Activated gamma-delta T cell treated with anti-CD3 and anti-CD28 coated beads, Interleukin-2, amount 50 U/mL, for 16 hours (primary cell): ENCODE results near the gene PTBP1.

ENCODE experiments used
- DNase-seq: peaks from one replicate; pipeline ENCODE4 v3.0.0-alpha.2; 2020; ENCODE audit warnings: low read depth

PTBP1 gene

DNA sequence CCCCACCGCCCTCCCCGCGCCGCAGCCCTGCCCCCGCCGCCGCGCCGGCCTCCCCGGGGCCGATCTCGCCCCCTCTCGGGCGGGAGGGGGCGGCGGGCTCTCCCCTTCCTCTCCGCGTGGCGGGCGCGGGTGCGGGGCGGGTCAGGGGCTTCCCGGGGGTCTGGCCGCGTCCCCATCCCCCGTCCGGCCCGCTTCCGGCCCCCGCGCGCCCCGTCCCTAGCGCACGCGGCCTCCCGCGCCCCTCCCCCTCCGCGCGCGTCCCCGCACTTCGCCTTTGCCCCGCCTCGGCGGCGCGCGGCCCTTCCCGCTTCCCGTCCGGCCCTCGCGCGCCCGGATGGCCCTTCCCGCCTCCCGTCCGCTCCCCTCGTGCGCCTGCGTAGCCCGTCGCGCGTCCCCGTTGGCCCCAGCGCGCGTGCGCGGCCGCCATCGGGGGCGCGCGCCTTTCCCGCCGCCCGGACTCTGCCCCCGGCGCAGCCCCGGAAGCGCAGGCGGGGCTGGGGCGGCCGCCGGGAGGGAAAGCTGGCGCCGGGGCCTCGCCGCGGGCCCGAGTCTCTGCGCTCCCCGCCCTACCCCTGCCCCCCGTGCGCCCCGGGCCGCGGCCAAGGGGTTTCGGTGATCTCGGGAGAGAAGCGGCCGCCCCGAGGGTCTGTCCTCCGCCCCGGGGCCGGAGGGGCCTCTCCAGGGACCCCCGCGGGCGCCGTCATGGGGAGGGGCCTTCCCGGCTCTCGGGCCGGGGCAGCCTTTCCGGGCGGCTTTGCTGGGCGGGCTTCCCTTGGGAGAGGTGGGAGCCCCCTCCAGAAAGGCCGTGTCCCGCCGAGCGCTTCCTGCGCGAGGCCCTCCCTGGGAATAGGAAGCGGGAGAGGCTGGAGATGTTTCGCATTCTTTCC is 519 bp downstream of the PTBP1 start:
- peak; percentile 70 for DNase-seq

DNA sequence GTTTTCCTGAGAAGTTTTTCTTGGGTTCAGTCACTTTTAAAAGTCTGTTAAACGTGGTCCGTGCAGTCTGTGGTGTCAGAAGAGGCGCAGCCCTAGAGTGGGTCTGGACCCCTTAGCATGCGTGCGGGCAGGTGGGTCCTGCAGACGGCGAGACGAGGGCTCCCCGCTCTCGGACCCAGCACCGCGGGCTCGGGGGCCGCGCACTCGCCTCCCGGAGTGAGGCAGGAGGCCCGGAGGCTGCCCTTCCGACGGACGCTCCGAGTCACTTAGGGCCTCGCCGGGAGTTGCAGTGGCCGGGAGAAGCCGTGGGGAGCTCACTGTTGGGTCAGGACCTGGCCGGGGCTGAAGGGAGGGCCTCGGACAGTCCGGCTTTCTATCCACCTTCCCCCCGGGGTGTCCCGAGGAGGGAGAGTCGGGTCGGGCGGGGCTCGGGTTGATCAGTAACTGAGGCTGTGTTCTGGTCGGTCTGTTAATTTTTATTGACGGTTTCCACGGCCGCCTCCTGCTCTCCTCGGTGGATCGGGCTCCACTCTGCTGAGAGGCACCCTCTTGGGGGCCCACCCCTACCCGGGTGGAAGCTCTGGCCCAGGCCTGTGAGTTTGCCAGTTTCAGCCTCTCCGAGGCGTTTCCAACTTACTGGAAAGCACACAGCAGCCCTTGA is 1.3 kb downstream of the PTBP1 start:
- DNase-seq = no peak

DNA sequence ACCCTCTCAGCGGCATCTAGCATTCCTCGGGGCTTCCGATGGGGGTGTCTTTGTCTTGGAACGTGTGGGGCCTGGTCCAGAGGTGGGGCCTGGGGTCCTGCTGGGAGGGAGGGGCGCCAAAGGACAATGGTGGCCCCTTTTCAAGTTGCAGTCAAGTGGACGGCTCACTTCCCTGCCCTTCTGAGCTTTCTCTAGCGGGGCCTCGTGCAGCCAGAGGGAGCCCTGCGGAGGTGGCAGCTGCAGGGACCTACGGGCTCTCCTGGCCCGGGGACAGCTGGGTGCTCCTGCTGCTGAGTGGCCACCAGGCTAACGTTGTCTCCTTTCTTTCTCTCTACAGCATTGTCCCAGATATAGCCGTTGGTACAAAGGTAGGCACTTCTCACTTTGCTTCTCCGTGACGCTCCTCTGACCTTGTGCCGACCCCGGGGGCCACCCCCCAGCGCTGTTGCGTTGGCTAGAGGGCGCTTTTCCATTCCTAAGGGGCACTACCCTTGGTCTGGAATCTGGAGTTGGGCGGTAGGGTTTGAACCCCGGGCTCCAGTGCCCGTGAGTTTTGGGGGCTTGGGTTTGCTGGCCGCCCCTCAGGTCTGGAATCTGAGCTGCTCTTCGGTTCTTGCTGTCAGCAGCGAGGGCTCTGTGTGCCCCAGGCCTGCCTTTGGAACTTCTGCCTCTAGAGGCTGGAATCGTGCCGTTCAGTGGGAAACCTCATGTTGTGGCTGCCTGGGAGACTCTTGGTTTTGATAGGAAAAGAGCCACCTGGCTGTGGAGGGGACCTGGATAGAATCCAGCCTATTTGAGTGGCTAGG is 2.0 kb downstream of the PTBP1 start:
- no peak for DNase-seq

DNA sequence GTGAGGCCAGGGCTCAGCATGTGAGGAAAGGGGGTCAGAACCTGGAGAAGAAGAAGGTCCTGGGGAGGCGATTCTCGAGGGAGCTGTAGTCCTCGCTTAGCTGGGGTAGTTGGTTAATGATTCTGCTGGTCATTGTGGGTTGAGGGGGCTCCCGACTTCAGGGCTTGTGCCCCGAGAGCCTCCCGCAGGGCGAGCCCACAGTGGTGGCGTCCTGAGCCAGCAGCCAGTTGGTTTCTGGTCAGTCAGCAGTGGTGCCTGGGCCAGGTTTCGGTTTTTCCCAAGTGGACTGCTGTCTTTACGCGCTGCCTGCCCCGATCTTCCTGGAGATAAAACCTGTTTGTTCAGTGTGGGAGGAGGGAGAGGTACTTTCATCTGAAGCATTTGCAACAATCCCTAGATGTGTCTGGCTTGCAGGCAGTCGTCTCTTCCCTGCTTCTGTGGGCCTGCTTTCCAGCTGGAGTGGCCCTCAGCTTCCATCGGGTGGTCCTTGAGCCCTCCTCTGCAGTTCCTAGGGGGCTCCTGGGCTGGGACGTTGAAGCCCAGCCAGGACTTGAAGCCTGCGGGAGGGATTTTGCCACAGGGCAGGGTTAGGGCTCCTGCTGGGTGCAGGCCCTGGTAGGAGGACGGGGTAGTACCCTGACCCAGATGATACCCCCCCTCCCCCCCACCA is 3.2 kb downstream of the PTBP1 start:
- no peak for DNase-seq

DNA sequence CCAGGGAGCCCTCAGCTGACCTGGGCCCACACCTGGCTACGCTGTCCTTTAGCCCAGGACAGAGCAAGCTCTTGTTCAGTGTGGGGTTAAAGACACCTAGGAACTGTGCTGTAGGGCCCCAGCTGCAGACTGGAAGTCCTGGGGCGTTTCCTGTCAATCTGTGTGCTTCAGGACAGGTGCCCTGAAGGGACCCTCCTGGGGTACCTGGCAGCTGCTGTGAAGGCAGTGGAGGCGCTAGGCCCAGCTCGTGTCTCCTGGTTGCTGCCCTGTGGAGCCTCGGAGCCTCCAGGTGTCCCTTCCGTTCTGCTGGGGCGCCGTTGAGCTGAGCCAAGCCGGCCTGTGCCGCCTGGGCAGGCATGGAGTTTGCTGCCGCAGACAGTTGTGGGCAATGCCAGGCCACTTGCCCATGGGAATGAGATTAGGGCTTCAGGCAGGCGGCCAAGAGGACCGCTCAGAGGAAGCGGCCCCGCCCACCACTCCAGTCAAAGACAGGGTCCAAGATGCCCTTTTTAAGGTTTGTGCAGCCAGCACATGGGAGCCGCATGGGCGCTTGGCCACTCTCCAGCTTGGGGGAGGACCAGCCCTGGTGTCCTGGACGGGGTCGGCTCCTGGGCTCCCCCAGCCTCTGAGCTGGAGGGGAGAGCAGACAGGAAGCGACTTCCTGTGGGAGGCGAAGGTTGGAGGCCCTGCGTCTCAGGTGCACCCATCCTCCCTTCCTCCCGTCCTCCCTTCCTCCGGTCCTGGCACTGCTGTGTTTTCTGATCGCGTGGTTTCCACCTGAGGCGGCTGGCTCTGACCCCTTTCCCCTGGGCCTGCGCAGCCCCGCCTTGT is 4.0 kb downstream of the PTBP1 start:
- DNase-seq = no peak

DNA sequence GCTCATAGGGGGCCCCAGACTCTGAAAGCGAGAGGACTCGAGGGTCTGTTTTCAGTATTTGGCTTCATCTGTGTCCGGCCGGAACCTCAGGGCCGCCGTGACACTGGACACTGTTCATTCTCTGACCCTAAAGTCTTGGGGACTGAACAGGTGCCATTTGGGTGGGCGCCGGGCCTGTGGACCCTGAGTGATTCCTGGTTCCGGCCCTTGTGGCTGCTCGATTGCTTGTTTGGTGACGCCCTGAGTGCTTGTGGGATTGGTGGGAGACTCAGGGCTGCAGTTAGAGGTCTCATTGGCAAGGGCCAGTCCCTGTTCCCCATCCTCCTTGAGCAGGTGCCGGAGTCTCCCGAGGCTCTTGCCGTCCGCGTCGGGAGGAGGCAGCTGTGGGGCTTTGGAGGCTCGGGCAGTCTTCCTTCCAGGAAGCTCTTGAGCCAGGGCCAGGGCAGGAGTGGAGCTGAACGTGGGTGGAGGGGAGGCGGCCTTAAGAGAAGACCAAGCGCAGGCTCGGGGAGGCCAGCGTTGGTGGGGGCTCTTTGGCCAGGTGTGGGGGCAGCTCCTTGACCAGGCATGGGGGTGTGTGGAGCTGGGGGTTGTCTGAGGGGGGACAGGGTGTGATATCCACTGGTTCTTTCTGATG is 4.7 kb downstream of the PTBP1 start:
- no peak for DNase-seq

DNA sequence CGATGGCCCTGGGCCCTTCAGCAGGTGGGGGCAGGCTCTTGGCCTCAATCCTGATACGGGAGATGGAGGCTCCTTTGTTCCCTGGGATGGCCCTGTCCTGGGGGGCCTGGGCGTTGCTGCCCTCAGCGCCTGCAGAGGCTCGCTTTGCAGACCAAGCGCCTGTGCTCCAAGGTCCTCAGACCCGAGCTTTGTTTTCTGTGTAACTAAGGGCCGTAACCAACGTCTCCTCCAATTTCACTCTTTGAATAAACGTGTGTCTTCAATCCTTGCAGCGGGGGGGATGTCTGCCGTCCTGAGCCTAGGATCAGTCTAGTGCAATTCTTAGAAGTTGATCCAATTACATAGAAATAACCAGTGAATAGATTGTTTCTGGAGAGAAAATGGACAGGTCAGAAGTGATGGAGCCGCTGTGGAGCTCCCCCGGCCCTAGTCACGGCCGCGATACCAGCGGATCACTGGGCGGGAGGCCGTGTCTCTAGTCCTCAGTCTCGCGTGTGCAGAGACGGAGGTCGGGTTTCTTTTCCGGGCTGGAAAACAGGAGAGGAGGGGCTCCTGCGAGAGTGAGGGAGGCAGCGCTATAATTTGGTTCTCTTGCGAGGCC is 5.3 kb downstream of the PTBP1 start:
- DNase-seq = no peak

DNA sequence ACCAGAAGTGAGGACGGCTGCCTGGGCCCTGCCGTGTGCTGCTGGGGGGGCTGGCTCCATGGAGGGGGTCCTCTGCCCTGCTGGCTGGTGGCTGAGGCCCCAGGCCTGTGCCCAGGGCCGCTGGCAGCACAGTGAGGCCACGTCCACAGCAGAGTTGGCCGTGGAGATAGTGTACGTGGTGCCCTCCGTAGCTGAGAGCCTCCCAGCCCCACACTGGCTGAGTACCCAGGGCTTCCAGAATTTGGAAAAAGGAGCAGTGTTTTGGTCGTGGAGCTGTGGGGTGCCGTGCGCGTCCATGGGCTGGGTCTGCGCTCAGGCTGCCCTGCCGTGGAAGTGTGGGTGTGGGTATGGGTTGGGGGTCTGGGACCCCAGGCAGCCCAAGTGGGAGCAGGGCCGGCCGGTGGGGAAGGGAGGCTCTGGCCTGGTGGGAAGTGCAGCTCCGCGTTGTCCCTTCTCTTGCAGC is 5.9 kb downstream of the PTBP1 start:
- DNase-seq = no peak

DNA sequence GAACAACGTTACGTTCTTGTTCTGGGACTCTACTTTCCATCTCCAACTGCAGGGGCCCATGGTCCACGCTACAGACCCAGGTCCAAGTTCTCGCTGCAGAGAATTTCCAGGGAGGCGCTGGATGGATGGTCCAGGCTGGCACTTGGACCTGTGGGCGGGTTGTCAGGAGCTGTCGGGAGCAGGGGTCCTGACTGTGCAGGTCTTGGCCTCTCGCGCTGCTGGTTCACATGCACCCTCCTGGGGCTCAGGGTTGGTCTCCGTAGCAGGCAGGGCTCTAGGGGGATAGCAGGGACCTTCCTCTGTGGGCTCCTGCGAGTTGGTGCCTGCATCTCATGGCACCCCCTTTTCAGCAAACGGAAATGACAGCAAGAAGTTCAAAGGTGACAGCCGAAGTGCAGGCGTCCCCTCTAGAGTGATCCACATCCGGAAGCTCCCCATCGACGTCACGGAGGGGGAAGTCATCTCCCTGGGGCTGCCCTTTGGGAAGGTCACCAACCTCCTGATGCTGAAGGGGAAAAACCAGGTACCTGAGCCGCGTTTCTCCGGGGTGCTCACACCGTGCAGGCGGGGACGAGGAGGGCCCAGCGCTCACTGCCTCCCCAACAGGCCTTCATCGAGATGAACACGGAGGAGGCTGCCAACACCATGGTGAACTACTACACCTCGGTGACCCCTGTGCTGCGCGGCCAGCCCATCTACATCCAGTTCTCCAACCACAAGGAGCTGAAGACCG is 6.6 kb downstream of the PTBP1 start:
- no peak for DNase-seq

DNA sequence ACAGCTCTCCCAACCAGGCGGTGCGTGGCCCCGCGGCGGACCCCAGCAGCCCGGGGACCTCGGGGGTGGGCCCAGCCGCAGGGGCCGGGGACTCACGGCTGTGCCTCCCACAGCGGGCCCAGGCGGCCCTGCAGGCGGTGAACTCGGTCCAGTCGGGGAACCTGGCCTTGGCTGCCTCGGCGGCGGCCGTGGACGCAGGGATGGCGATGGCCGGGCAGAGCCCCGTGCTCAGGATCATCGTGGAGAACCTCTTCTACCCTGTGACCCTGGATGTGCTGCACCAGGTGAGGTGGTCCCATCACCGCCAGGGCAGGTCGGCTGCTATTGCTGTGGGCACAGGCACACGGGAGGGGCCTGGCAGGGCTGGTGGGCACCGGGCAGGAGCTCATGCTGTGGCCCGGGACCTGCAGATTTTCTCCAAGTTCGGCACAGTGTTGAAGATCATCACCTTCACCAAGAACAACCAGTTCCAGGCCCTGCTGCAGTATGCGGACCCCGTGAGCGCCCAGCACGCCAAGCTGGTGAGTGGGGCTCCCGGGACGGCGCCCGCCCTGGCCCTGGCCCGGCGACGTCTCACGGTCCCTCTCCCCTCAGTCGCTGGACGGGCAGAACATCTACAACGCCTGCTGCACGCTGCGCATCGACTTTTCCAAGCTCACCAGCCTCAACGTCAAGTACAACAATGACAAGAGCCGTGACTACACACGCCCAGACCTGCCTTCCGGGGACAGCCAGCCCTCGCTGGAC is 7.3 kb downstream of the PTBP1 start:
- no peak for DNase-seq

DNA sequence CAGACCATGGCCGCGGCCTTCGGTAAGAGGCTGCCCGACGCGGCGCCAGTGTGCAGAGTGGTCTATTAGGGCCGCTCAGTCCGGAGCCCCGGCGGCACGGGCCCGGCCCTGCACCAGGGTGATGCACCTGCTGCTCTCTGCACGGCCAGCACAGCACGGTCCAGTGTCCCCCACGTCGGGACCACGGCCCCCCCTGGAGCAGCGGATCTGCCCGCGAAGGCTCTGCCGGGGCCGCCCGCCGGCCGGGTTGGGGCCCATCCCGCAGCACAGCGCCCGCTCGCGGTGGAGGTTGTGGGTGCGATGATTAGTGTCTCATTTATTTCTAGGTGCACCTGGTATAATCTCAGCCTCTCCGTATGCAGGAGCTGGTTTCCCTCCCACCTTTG is 7.9 kb downstream of the PTBP1 start:
- DNase-seq = no peak

DNA sequence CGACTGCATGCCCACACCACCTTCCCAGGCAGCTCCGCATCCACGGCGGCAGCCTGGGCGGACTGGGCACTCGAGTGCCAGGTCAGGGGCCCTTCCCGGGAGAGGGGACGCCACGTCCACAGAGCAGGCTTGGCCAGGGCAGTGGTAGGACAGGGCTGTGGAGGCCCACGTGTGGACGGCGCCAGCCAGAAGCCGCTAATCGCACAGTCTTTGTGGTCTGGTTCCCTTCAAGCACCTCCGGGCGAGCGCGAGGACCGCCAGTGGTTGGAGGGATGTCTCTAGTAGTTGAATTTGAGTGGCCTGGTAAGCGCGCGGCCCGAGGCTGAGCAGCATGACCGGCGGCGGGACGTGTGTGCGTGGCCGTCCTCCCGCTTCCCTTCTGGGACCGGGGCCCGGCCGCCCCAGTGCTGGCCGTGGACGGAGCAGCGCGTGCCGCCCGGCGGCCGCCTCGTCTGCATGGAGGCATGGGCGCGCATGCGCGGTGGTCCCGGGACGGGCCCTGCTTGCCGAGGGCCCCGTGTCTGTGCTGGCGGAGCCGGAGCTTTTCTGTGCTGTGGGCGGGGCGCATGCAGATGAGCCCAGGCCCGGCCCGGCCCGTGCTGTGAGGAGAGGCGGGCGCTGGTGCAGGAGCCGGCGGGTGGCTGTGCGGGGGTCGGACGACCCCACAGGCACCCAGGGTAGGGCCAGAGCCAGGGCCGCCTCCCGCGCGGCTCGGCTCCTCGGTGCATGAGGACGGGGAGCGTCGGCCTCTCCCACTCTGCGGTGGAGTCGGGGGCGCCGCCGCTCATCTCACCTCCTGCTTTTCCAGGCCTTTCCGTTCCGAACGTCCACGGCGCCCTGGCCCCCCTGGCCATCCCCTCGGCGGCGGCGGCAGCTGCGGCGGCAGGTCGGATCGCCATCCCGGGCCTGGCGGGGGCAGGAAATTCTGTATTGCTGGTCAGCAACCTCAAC is 8.6 kb downstream of the PTBP1 start:
- DNase-seq = no peak

DNA sequence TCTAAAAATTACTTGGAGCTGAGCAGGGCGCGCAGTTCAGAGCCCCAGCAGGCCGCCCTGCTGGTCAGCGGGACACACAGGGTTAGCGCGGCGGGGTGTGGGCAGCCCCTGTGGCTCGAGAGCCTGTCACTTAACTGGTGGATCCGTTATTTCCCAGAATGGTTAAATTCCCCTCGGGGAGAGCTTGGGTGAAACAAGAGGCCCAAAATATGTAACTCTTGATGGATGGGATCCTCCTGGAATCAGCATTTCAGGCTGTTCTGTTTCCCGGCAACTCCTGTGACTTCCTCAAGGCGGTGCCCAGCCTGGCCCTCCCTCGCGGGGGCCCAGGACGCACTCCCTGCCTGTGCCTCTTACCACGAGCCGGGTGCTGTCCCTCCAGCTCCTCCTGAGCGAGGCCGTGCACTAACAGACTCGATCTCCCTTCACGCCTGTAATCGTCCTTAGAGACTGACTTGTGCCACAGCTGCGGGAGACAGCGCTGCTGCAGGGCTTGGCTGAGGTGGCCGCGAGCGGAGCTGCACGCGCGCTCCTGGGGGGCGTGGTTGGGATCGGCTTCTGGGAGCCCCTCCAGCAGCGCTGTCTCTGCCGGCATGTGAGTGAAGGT is 9.7 kb downstream of the PTBP1 start:
- no peak for DNase-seq

DNA sequence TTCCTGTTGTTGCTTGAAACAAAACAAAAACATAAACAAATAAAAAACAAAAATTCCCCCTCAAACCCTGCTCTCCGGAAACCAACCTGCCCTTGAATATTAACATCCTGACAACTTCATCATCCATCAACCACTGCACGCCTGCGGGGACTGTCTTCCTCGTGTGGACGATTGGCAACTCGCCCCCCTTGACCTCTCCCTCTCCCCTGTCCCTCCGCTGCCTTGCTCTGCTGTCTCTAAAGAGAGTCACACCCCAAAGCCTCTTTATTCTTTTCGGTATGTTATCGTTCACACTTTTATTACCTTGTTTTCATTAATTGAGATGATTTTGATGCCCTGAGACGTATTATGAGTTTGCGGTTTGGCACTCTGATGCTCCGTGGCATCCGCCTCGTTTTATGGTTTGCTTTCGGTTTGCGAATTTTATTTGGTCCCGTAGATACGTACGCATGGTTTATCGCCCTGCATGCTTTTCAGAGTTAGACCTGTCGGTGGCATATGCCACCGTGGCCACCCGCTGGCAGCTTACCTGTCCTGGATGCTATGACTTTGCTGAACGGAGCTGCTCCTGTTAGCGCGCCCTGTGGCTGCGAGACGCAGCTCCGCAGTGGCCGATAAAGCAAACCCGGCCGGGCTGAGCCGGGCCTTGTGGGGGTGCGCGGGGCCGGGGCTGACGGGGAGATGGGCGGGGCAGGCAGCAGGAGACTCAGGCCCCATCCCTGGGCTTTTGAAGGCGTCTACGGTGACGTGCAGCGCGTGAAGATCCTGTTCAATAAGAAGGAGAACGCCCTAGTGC is 10.6 kb downstream of the PTBP1 start:
- DNase-seq = no peak

DNA sequence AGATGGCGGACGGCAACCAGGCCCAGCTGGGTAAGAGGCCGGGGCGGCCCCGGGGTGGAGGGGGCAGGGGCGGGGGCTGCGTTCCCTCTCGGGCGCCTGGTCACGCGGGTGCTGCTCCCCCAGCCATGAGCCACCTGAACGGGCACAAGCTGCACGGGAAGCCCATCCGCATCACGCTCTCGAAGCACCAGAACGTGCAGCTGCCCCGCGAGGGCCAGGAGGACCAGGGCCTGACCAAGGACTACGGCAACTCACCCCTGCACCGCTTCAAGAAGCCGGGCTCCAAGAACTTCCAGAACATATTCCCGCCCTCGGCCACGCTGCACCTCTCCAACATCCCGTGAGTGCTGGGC is 11.1 kb downstream of the PTBP1 start:
- DNase-seq = no peak

DNA sequence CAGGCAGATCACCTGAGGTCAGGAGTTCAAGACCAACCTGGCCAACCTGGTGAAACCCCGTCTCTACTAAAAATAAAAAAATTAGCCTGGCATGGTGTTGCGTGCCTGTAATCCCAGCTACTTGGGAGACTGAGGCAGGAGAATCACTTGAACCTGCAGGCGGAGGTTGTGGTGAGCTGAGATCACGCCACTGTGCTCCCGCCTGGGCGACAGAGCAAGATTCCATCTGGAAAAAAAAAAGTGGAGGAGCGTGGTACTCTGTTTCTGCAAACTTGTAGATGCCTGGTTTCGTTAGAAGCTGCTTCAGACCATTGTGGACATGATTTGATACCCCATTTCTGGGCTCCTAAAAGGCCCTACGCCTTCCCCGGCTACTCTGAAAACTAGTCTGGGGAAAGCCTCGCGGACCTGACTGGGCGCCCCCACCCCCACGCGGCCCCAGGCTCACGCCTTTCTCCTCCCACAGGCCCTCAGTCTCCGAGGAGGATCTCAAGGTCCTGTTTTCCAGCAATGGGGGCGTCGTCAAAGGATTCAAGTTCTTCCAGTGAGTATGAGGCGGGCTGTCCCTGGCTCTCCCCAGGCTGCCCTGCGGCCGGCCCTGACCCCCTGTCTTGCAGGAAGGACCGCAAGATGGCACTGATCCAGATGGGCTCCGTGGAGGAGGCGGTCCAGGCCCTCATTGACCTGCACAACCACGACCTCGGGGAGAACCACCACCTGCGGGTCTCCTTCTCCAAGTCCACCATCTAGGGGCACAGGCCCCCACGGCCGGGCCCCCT is 13.0 kb downstream of the PTBP1 start:
- DNase-seq = no peak
